ENCODE measurements around the gene CDC42BPB.

- no peak for TF ChIP-seq POLR2A (IDR thresholded peaks at IDR 0.05)
- no peak for TF ChIP-seq CTCF (IDR thresholded peaks at IDR 0.05)
- no peak for TF ChIP-seq POLR2AphosphoS5 (IDR thresholded peaks at IDR 0.05)
Measured at GRCh38 chr14:103094406-103095209, 37.3 kb upstream of the CDC42BPB start, which contains the start of gene EXOC3L4.

Data from breast epithelium (tissue), 3 donors.